ENCODE data around the gene ENPP7.
A peak's percentile ranks its signal among the peaks of the same experiment; 100 is the strongest.

Gene ENPP7

DNA sequence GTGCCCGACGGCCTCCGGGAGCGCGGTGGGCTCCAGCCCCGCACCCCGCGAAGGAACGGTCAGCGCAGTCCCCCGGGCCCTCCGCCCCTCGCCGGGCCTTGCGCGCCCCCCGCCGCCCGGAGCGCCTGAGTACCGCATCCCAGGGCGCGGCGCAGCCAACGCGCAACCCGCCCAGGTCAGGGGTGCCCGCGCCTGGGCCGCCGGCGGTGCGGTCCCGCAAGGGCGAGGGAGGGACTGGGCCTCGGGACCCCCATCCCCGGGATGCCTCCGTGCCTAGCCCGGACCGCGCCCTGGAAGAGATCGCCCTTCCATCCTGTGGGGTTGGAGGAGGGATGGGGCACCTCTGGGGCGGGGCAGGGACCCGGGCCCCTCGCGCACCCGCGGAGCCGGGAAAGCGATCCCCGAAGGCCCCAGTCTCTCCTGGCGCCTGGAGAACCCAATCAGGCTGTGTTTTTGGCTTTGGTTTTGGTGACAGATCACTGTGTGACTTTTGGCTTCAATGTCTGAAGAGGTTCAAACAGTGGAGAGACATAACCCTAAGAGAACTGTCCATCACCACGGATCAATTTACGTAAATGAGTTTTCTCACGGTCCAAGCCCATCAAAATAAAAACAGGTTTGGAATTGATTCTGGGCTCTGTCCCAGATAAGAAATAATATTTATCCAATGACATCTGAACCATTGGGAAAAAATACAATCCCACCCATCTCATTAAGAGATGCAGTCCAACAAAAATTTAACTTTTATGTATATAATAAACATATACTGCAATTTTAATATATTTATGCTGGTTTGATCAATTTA lies 17.8 kb downstream of the ENPP7 start:
- Histone ChIP-seq H3K27ac (ENCODE audit: low read length) (no peak overlapping the region), H3K9ac (ENCODE audit: low read length) (no peak overlapping the region), H3K9me2 (replicated peaks; ENCODE audit: insufficient read depth, low read length) (no peaks in the 10 kb centered on the region), H3F3A (ENCODE audit: insufficient read depth, low read length) (no peaks in the 10 kb centered on the region), H3K27me3 (replicated peaks; ENCODE audit: insufficient read depth, low read length) (peaks cover 93% of the 10 kb centered on the region), H3K36me3 (replicated peaks; ENCODE audit: insufficient read depth, low read length) (no peaks in the 10 kb centered on the region), H3K4me2 (ENCODE audit: low read depth, low read length) (no peak overlapping the region), H4K20me1 (ENCODE audit: insufficient read depth, low read length) (no peaks in the 10 kb centered on the region), H2AFZ (ENCODE audit: low read length) (no peak overlapping the region), H3K79me2 (ENCODE audit: low read length) (no peaks in the 10 kb centered on the region), H3K9me3 (replicated peaks; ENCODE audit: insufficient read depth, low read length) (no peaks in the 10 kb centered on the region), H3K4me1 (ENCODE audit: low read length) (0 out of 2 replicates have a peak, but pooled peaks cover 3% of the 10 kb centered on the region), H3K4me3 (ENCODE audit: low read length) (no peak overlapping the region)
- TF ChIP-seq EZH2 (optimal IDR thresholded peaks at IDR 0.05; ENCODE audit: low read depth, low read length) = no peak
- TF ChIP-seq, protein P1, sequence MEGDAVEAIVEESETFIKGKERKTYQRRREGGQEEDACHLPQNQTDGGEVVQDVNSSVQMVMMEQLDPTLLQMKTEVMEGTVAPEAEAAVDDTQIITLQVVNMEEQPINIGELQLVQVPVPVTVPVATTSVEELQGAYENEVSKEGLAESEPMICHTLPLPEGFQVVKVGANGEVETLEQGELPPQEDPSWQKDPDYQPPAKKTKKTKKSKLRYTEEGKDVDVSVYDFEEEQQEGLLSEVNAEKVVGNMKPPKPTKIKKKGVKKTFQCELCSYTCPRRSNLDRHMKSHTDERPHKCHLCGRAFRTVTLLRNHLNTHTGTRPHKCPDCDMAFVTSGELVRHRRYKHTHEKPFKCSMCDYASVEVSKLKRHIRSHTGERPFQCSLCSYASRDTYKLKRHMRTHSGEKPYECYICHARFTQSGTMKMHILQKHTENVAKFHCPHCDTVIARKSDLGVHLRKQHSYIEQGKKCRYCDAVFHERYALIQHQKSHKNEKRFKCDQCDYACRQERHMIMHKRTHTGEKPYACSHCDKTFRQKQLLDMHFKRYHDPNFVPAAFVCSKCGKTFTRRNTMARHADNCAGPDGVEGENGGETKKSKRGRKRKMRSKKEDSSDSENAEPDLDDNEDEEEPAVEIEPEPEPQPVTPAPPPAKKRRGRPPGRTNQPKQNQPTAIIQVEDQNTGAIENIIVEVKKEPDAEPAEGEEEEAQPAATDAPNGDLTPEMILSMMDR (IDR thresholded peaks at IDR 0.05; ENCODE audit: low read length) = no peak
- TF ChIP-seq EZH2phosphoT487 (IDR thresholded peaks at IDR 0.05; ENCODE audit: low read length) = no peak
- DNase-seq = no peak

GRCh38 chr17:79749156-79749815 lies 18.5 kb downstream of the ENPP7 start:
- Histone ChIP-seq H3K4me2 (ENCODE audit: low read depth, low read length) (no peak overlapping the region), H3K79me2 (ENCODE audit: low read length) (no peaks in the 10 kb centered on the region), H4K20me1 (ENCODE audit: insufficient read depth, low read length) (no peaks in the 10 kb centered on the region), H3K9ac (ENCODE audit: low read length) (no peak overlapping the region), H3K4me3 (ENCODE audit: low read length) (no peak overlapping the region), H3K36me3 (replicated peaks; ENCODE audit: insufficient read depth, low read length) (no peaks in the 10 kb centered on the region), H2AFZ (ENCODE audit: low read length) (no peak overlapping the region), H3K27me3 (replicated peaks; ENCODE audit: insufficient read depth, low read length) (peaks cover 93% of the 10 kb centered on the region), H3K9me2 (replicated peaks; ENCODE audit: insufficient read depth, low read length) (no peaks in the 10 kb centered on the region), H3F3A (ENCODE audit: insufficient read depth, low read length) (no peaks in the 10 kb centered on the region), H3K27ac (ENCODE audit: low read length) (no peak overlapping the region), H3K9me3 (replicated peaks; ENCODE audit: insufficient read depth, low read length) (no peaks in the 10 kb centered on the region), H3K4me1 (ENCODE audit: low read length) (0 out of 2 replicates have a peak, but pooled peaks cover 3% of the 10 kb centered on the region)
- TF ChIP-seq EZH2 (optimal IDR thresholded peaks at IDR 0.05; ENCODE audit: low read depth, low read length) (peak; percentile 62), EZH2phosphoT487 (IDR thresholded peaks at IDR 0.05; ENCODE audit: low read length) (no peak)
- TF ChIP-seq, protein P1 (IDR thresholded peaks at IDR 0.05; ENCODE audit: low read length) = no peak
- no peak for DNase-seq

- H3K27me3 ChIP-seq (replicated peaks; ENCODE audit: insufficient read depth, low read length) = peaks cover 95% of the 10 kb centered on the region
- no peaks in the 10 kb centered on the region for H3K9me2 ChIP-seq (replicated peaks; ENCODE audit: insufficient read depth, low read length)
- H2AFZ ChIP-seq (ENCODE audit: low read length) = no peak overlapping the region
- no peaks in the 10 kb centered on the region for H4K20me1 ChIP-seq (ENCODE audit: insufficient read depth, low read length)
- 0 out of 2 replicates have a peak, but pooled peaks cover 3% of the 10 kb centered on the region for H3K4me1 ChIP-seq (ENCODE audit: low read length)
- H3K4me2 ChIP-seq (ENCODE audit: low read depth, low read length) = no peak overlapping the region
- H3K79me2 ChIP-seq (ENCODE audit: low read length) = no peaks in the 10 kb centered on the region
- TF ChIP-seq, protein P1 (IDR thresholded peaks at IDR 0.05; ENCODE audit: low read length) = no peak
- TF ChIP-seq EZH2phosphoT487 (IDR thresholded peaks at IDR 0.05; ENCODE audit: low read length) (no peak), EZH2 (optimal IDR thresholded peaks at IDR 0.05; ENCODE audit: low read depth, low read length) (no peak)
- H3K9me3 ChIP-seq (replicated peaks; ENCODE audit: insufficient read depth, low read length) = no peaks in the 10 kb centered on the region
- no peaks in the 10 kb centered on the region for H3F3A ChIP-seq (ENCODE audit: insufficient read depth, low read length)
- H3K36me3 ChIP-seq (replicated peaks; ENCODE audit: insufficient read depth, low read length) = no peaks in the 10 kb centered on the region
- no peak overlapping the region for H3K4me3 ChIP-seq (ENCODE audit: low read length)
- no peak overlapping the region for H3K27ac ChIP-seq (ENCODE audit: low read length)
- H3K9ac ChIP-seq (ENCODE audit: low read length) = no peak overlapping the region
- DNase-seq = no peak
These were observed 19.2 kb downstream of the ENPP7 start for GRCh38 chr17:79749958-79750357.
